Measurements from ENCODE around the gene UBL4A. TPM values are rescaled to one million over a fixed set of nuclear protein-coding genes. Genes with fewer than 3 reads are reported as not detected.

Gene UBL4A
- total RNA-seq, 1 donor from 2014 or later = 20.9 TPM

- ATAC-seq (ENCODE audit: low read depth) = no peak
- H3K4me1 Mint-ChIP-seq = peaks cover 14% of the 10 kb centered on the region
- H3K4me3 Mint-ChIP-seq = no peak overlapping the region
- H3K36me3 Mint-ChIP-seq (ENCODE audit: low read depth) = peaks cover under 1% of the 10 kb centered on the region
- intact Hi-C loops (cut with micrococcal nuclease) = no loop called here
- DNase-seq = no peak
- ChIA-PET POLR2A (interaction anchor here (0.5 to 2.3 kb wide), 5 partner anchors 10 to 127 kb away, joined by 3 to 19 read pairs (median 7); partner anchors contain the start of genes FAM3A and RPL10), CTCF (interaction anchor here (1.5 kb wide), 1 partner anchor 9 kb away, joined by 4 read pairs; no protein-coding TSS in a partner anchor)
- H3K27me3 Mint-ChIP-seq = no peaks in the 10 kb centered on the region
- H3K27ac Mint-ChIP-seq = no peak overlapping the region
- TF ChIP-seq CTCF (IDR thresholded peaks at IDR 0.05) = no peak
- no peaks in the 10 kb centered on the region for H3K9me3 Mint-ChIP-seq
Observed at GRCh38 chrX:154525606-154526490, 39.4 kb upstream of the UBL4A start.

- POLR2A ChIA-PET = no interaction called here
- ATAC-seq (ENCODE audit: low read depth) = no peak
- H3K36me3 Mint-ChIP-seq (ENCODE audit: low read depth) = peaks cover 2% of the 10 kb centered on the region
- no peak for DNase-seq
- H3K4me3 Mint-ChIP-seq = no peak overlapping the region
- CTCF ChIA-PET = no interaction called here
- no peaks in the 10 kb centered on the region for H3K9me3 Mint-ChIP-seq
- no peak overlapping the region for H3K27ac Mint-ChIP-seq
- H3K4me1 Mint-ChIP-seq = peaks cover 12% of the 10 kb centered on the region
- no peaks in the 10 kb centered on the region for H3K27me3 Mint-ChIP-seq
- TF ChIP-seq CTCF (IDR thresholded peaks at IDR 0.05) = no peak
- intact Hi-C loops (cut with micrococcal nuclease) = loop anchor here (5.0 to 10.0 kb wide), 3 partner anchors 65 to 422 kb away; partner anchors contain the start of genes EMD, FLNA, MECP2 and PLXNA3
Observed at GRCh38 chrX:154519389-154519788, 33.0 kb upstream of the UBL4A start.

- ATAC-seq (ENCODE audit: low read depth) (no peak), DNase-seq (no peak)
- ChIA-PET CTCF (interaction anchor here (1.1 kb wide), 1 partner anchor 27 kb away, joined by 3 read pairs; the partner anchor contains the start of gene SLC10A3), POLR2A (interaction anchor here (0.9 to 4.8 kb wide), 6 partner anchors 10 to 120 kb away, joined by 4 to 34 read pairs (median 6); partner anchors contain the start of genes PLXNA3, SLC10A3 and TAFAZZIN)
- Mint-ChIP-seq H3K27ac (no peak overlapping the region), H3K4me3 (no peak overlapping the region), H3K27me3 (no peaks in the 10 kb centered on the region), H3K9me3 (no peaks in the 10 kb centered on the region), H3K36me3 (ENCODE audit: low read depth) (peaks cover 3% of the 10 kb centered on the region), H3K4me1 (peaks cover 16% of the 10 kb centered on the region)
- no peak for TF ChIP-seq CTCF (IDR thresholded peaks at IDR 0.05)
- intact Hi-C loops (cut with micrococcal nuclease) = loop anchor here (2.0 to 10.0 kb wide), 4 partner anchors 38 to 420 kb away; partner anchors contain the start of genes EMD, FLNA, LAGE3 and MECP2
Observed at GRCh38 chrX:154517101-154517781, 30.8 kb upstream of the UBL4A start.

- no peaks in the 10 kb centered on the region for H3K27me3 Mint-ChIP-seq
- CTCF ChIA-PET = interaction anchor here (1.1 kb wide), 1 partner anchor 26 kb away, joined by 3 read pairs; the partner anchor contains the start of gene SLC10A3
- H3K4me1 Mint-ChIP-seq = peaks cover 16% of the 10 kb centered on the region
- ATAC-seq (ENCODE audit: low read depth) (no peak), DNase-seq (no peak)
- H3K36me3 Mint-ChIP-seq (ENCODE audit: low read depth) = peaks cover 3% of the 10 kb centered on the region
- no peaks in the 10 kb centered on the region for H3K9me3 Mint-ChIP-seq
- no peak for TF ChIP-seq CTCF (IDR thresholded peaks at IDR 0.05)
- POLR2A ChIA-PET = interaction anchor here (0.5 to 4.8 kb wide), 10 partner anchors 11 to 119 kb away, joined by 3 to 34 read pairs (median 4); partner anchors contain the start of genes PLXNA3 and SLC10A3
- H3K27ac Mint-ChIP-seq = peak overlapping the region; percentile 85
- H3K4me3 Mint-ChIP-seq = peak overlapping the region; percentile 85
- intact Hi-C loops (cut with micrococcal nuclease) = loop anchor here (1.0 to 10.0 kb wide), 8 partner anchors 26 to 792 kb away; partner anchors contain the start of genes ABCD1, BCAP31, EMD and FLNA
Observed at GRCh38 chrX:154516656-154517100, 30.3 kb upstream of the UBL4A start.
